Measurements from ENCODE around the gene MAN1C1.
"Not testable (repeated sequence)": the region's sequence is repeated elsewhere in the genome, so short reads cannot be mapped to it uniquely, and the experiment has no call there.

MAN1C1 gene

GRCh38 chr1:25731148-25731547, 114.6 kb downstream of the MAN1C1 start:
- no peak for DNase-seq (ENCODE audit: low spot score)
- TF ChIP-seq, protein P1, sequence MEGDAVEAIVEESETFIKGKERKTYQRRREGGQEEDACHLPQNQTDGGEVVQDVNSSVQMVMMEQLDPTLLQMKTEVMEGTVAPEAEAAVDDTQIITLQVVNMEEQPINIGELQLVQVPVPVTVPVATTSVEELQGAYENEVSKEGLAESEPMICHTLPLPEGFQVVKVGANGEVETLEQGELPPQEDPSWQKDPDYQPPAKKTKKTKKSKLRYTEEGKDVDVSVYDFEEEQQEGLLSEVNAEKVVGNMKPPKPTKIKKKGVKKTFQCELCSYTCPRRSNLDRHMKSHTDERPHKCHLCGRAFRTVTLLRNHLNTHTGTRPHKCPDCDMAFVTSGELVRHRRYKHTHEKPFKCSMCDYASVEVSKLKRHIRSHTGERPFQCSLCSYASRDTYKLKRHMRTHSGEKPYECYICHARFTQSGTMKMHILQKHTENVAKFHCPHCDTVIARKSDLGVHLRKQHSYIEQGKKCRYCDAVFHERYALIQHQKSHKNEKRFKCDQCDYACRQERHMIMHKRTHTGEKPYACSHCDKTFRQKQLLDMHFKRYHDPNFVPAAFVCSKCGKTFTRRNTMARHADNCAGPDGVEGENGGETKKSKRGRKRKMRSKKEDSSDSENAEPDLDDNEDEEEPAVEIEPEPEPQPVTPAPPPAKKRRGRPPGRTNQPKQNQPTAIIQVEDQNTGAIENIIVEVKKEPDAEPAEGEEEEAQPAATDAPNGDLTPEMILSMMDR (IDR thresholded peaks at IDR 0.05; ENCODE audit: extremely low read depth, missing control alignments): no peak

GRCh38 chr1:25731626-25732370, 115.2 kb downstream of the MAN1C1 start:
- TF ChIP-seq, protein P1 (IDR thresholded peaks at IDR 0.05; ENCODE audit: extremely low read depth, missing control alignments): no peak
- no peak for DNase-seq (ENCODE audit: low spot score)

DNA sequence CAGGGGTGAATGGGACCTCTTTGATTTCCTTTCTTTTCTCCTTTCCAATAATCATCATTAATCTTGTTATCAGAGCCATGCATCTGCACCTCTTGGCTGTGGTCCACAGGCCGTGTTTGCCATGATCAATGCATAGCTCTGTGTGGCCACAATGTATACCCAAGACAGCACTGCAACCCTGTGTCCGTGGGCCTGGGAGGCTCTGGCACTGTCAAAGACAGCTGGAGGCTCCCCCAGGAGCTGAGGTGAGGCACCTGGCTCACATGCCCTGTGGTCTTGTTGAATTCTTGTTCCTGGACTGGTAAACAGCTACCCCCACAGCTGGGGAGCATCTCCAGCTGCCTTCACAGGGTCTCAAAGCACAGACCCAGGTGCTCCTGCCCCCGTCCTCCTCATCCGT, 116.2 kb downstream of the MAN1C1 start:
- TF ChIP-seq, protein P1 (IDR thresholded peaks at IDR 0.05; ENCODE audit: extremely low read depth, missing control alignments): no peak
- DNase-seq (ENCODE audit: low spot score): no peak

DNA sequence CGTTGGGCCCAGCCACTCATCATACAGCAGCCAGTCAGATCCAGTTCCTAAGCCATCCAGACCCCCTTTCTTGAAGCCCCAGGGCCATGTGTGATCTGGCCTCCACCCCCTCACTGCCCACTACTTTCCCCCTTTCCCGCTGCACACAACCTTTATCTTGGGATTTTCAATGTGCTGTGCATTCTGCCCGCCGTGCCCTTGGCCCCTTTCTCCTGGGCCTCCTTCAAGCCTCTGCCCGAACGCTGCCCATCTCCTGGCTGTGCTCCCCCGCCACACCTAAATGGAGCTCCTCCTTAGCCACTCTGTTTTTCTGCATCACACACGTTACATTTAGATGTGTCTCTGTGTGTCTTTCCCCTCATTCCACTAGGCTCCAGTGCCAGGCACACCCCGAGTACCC, 116.7 kb downstream of the MAN1C1 start:
- no peak for DNase-seq (ENCODE audit: low spot score)
- TF ChIP-seq, protein P1 (IDR thresholded peaks at IDR 0.05; ENCODE audit: extremely low read depth, missing control alignments): no peak

DNA sequence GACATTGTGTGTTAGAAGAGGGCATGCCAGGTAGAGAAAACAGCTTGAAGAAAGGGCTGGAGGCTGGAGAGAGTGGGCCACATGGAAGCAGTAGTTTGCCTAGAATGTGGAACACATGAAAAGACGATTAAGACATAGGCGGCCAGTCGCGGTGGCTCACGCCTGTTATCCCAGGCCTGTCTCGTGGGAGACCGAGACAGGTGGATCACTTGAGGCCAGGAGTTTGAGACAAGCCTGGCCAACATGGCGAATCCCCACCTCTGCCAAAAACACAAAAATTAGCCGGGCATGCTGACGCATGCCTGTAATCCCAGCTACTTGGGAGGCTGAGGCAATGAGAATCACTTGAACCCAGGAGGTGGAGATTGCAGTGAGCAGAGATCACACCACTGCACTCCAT, 118.4 kb downstream of the MAN1C1 start:
- not testable (repeated sequence) for DNase-seq (ENCODE audit: low spot score)

DNA sequence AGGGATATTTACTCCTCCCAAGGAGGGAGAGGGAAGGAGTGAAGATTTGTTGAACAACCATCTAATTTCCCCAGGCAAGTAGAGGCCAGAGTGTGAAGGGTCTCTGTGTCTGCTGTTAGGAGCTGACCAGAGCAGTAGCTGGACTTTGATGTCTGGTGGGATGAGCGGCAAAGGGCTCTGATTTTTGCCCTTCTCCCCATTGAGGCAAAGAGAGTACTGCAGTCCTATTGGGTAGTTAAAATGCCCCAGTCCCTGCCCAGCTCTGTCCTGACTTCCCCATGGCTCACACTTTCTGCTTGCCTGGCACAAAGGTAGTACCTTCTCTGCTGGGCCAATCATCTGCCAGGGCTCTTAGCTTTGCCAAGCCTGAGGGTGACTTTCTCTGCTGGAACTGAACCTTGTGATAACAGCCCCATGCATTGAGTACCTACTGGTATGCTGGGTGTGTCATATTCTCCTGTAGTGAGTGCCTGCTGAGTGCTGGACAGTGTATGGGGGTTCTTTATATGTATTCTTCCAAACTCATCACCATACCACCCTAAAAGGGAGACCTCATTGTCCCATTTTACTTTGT, 119.5 kb downstream of the MAN1C1 start:
- TF ChIP-seq, protein P1 (IDR thresholded peaks at IDR 0.05; ENCODE audit: extremely low read depth, missing control alignments): no peak

DNA sequence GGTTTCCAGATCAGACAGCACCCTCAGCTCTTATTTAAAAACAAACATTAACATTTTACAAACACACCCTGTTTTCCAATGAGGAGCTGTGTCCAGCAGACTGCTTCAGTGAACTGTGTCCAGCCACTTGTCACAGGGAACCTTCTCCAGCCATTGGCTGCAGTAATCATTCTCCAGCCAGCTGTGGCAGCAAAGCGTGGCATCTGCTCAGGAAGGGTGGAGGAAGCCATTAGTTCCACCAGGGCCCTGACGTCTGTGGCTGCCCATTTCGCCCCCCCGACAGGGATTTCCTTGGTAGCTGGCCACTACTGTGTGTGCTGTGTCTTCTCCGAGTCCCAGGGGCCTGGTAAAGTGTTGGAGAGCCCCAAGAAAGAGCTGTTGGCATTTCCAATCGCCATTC, 120.5 kb downstream of the MAN1C1 start:
- TF ChIP-seq, protein P1 (IDR thresholded peaks at IDR 0.05; ENCODE audit: extremely low read depth, missing control alignments): no peak
- DNase-seq (ENCODE audit: low spot score): no peak

More for the DNA sequence above, 119.5 kb downstream of the MAN1C1 start:
- no peak for DNase-seq (ENCODE audit: low spot score)

- TF ChIP-seq, protein P1 (IDR thresholded peaks at IDR 0.05; ENCODE audit: extremely low read depth, missing control alignments): no peak
- DNase-seq (ENCODE audit: low spot score): no peak
Measured at GRCh38 chr1:25738499-25738898, 121.9 kb downstream of the MAN1C1 start.

Measured in GM20000 (cell line).